K562 (cell line): Measurements from ENCODE around the gene B3GNT9. TPM values are rescaled to one million over a fixed set of nuclear protein-coding genes. Genes with fewer than 3 reads are reported as not detected.

Experiments
- ATF1 ChIP-seq, 2 experiments: fragments of 450-650 bp in 1 of 2; IDR thresholded peaks; 2 replicates each; pipeline ENCODE4 v1.6.1; 2016; ENCODE audit warnings: missing compliant biosample characterization in 1 of 2, missing genetic modification characterization in 1 of 2
- DACH1 ChIP-seq: fragments of 450-650 bp; IDR thresholded peaks from 2 replicates; pipeline ENCODE4 v1.6.1; 2018; ENCODE audit not compliant: partially characterized antibody
- DPF2 ChIP-seq: fragments of 450-650 bp; IDR thresholded peaks from 2 replicates; pipeline ENCODE4 v1.6.1; 2016
- ELF1 ChIP-seq: fragments of 200-800 bp; sonication (Bioruptor generic); IDR thresholded peaks from 2 replicates; pipeline ENCODE4 v1.6.1; 2016; ENCODE audit warnings: missing genetic modification characterization, missing compliant biosample characterization
- GATAD2B ChIP-seq: fragments of 450-650 bp; IDR thresholded peaks from 2 replicates; pipeline ENCODE4 v1.6.1; 2017; ENCODE audit warnings: mild to moderate bottlenecking, borderline replicate concordance
- HCFC1 ChIP-seq: IDR thresholded peaks from 2 replicates; pipeline ENCODE4 v1.6.1; 2012; ENCODE audit warnings: low read depth, low read length, improper control_type of control experiment
- ID3 ChIP-seq, 2 experiments: fragments of 250-450 bp in 1 of 2; fragments of 450-650 bp in 1 of 2; sonication (Bioruptor Pico) in 1 of 2; IDR thresholded peaks; 2 replicates each; pipeline versions ENCODE4 v1.6.1 to v1.8.0; 2016 to 2021; ENCODE audit warnings: mild to moderate bottlenecking in 2 of 2, moderate library complexity in 2 of 2, missing compliant biosample characterization in 1 of 2, missing genetic modification characterization in 1 of 2
- MLLT1 ChIP-seq, 2 experiments: fragments of 450-650 bp; IDR thresholded peaks; 2 replicates each; pipeline ENCODE4 v1.6.1; 2016
- NCOR1 ChIP-seq: fragments of 450-650 bp; IDR thresholded peaks from 2 replicates; pipeline ENCODE4 v1.6.1; 2016; ENCODE audit warnings: mild to moderate bottlenecking, moderate library complexity
- NFE2L1 ChIP-seq: fragments of 450-650 bp; IDR thresholded peaks from 2 replicates; pipeline ENCODE4 v1.6.1; 2016; ENCODE audit warnings: missing genetic modification characterization, low read depth, mild to moderate bottlenecking, missing compliant biosample characterization, moderate library complexity, borderline replicate concordance
- NFIC ChIP-seq: fragments of 450-650 bp; IDR thresholded peaks from 2 replicates; pipeline ENCODE4 v1.6.1; 2017; ENCODE audit warnings: mild to moderate bottlenecking, inconsistent platforms
- POLR3G ChIP-seq: IDR thresholded peaks from 2 replicates; pipeline ENCODE4 v1.6.1; 2011; ENCODE audit not compliant: insufficient read length, insufficient replicate concordance; ENCODE audit errors: extremely low read depth
- SETDB1 ChIP-seq: IDR thresholded peaks from one replicate; pipeline ENCODE4 v1.6.1; 2012; ENCODE audit warnings: low read length, control low read depth, inconsistent platforms
- SMAD2 ChIP-seq: fragments of 150-350 bp; IDR thresholded peaks from 2 replicates; pipeline ENCODE4 v1.6.1; 2014; ENCODE audit warnings: low read depth, mild to moderate bottlenecking, low read length
- SNAPC5 ChIP-seq: fragments of 250-450 bp; sonication (Bioruptor Pico); IDR thresholded peaks from 2 replicates; pipeline ENCODE4 v1.8.0; 2021; ENCODE audit warnings: moderate library complexity, mild to moderate bottlenecking, inconsistent platforms
- ZBTB2 ChIP-seq: fragments of 450-650 bp; IDR thresholded peaks from 2 replicates; pipeline ENCODE4 v1.6.1; 2016; ENCODE audit warnings: antibody characterized with exemption
- ZBTB34 ChIP-seq: fragments of 250-450 bp; sonication (Bioruptor Pico); IDR thresholded peaks from 2 replicates; pipeline ENCODE4 v1.8.0; 2021; ENCODE audit warnings: mild to moderate bottlenecking, moderate library complexity
- ZBTB49 ChIP-seq: sonication (generic); formaldehyde crosslinking; IDR thresholded peaks from 2 replicates; pipeline ENCODE4 v1.8.0; 2022; ENCODE audit warnings: missing genetic modification reagents, mild to moderate bottlenecking, borderline replicate concordance
- ZNF282 ChIP-seq: sonication (generic); formaldehyde crosslinking; IDR thresholded peaks from 2 replicates; pipeline ENCODE4 v1.8.1; 2023; ENCODE audit warnings: missing genetic modification reagents
- ZNF384 ChIP-seq: IDR thresholded peaks from 2 replicates; pipeline ENCODE4 v1.6.1; 2012; ENCODE audit warnings: low read depth, low read length, improper control_type of control experiment
- polyA plus RNA-seq, 8 experiments: library from polyadenylated mRNA; depleted of rRNA in 4 of 8; stranded (reverse) in 5 of 8; unstranded in 3 of 8; fragments of >200 nt; fragmentation: Nextera tagmentation in 2 of 8; fragmentation: Illumina TruSeq in 1 of 8; extraction: Ambion mirVana in 2 of 8; extraction: Trizol in 1 of 8; gene quantifications; 2 replicates each; pipeline versions ENCODE4 v1.2.1 to v1.2.3, GENCODE V29; 2011 to 2014; ENCODE audit warnings: inconsistent platforms in 1 of 8, missing spikeins in 1 of 8
- total RNA-seq, 7 experiments: library from RNA; depleted of rRNA in 6 of 7; stranded (reverse); fragments of >200 nt in 6 of 7; fragmentation: Illumina TruSeq in 2 of 7; extraction: Trizol in 2 of 7; gene quantifications; 2 replicates each; pipeline versions ENCODE4 v1.2.1 to v1.2.3, GENCODE V29; 2011 to 2021; ENCODE audit warnings: low replicate concordance in 1 of 7

Gene B3GNT9
- total and polyA plus RNA-seq, 9 of the 15 experiments (the other 6 are each of a cell fraction or from before 2014, with no cell fraction given) = 0.01 to 1.8 (median 1.1) TPM; not detected in 1

DNA sequence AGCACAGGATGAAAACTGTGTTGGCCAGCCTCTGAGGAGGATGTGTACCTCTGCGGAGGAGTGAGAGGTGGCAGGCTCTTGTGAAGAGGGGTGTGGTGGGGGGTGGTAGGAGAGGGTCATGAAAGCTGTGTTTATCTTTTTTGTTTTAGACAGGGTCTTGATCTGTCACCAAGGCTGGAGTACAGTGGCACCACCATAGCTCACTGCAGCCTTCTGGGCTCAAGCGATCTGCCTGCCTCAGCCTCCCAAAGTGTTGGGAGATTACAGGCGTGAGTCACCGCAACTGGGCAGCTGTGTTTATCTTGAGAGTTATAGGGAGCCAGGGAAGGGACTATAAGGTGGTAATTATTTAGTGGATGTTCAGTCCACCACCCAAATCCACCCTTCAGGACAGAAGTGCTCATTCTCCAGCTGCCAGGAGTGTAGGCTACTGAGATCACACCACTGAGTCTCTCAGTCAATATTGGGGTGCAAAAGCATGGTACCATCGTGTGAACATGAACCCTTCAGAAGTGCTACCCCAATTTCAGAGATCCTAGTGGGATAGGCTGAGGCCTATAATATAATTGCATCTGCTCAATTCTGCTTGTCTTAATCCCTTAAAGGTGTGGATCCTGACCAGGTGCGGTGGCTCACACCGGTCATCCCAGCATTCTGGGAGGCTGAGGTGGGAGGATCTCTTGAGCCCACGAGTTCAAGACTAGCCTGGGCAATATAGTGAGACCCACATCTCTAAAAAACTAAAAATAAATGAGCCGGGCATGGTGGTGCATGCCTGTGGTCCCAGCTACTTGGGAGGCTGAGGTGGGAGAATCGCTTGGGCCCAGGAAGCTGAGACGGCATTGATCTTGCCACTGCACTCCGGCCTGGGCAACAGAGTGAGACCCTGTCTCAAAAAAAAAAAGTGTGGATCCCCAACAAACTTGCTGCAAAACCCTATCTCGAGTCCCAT lies 39.9 kb upstream of the B3GNT9 start (continued):
- TF ChIP-seq ZBTB2 (no peak), POLR3G (no peak), SNAPC5 (CRISPR knock-in tag) (no peak), ZBTB34 (CRISPR knock-in tag) (no peak), DACH1 (no peak), ATF1 (CRISPR knock-in tag; IDR thresholded peaks at IDR 0.05) (no peak), ATF1 (tag; IDR thresholded peaks at IDR 0.05) (no peak), ZNF384 (no peak), ZNF282 (CRISPR knock-in tag) (no peak), NFIC (peak; percentile 40; the same call in 1 of the 2 replicates), ZBTB49 (CRISPR knock-in tag) (no peak), DPF2 (peak; percentile 88), SETDB1 (no peak), SMAD2 (no peak), NCOR1 (peak; percentile 40; the same call in 1 of the 2 replicates), GATAD2B (no peak), MLLT1 (IDR thresholded peaks at IDR 0.05) (no peak), NFE2L1 (tag) (no peak), ID3 (CRISPR knock-in tag; IDR thresholded peaks at IDR 0.05) (no peak), ID3 (tag; IDR thresholded peaks at IDR 0.05) (no peak), ELF1 (tag) (no peak), HCFC1 (no peak)
